IPS-18a (cell line): ENCODE measurements around the gene LRRC3C.
A peak's percentile ranks its signal among the peaks of the same experiment; 100 is the strongest.
"Not testable (repeated sequence)": the region's sequence is repeated elsewhere in the genome, so short reads cannot be mapped to it uniquely, and the experiment has no call there.

Experiments used
- H3K27ac ChIP-seq: one replicate; pipeline ENCODE4 v1.5.1; 2013; ENCODE audit warnings: low read length
- H3K27me3 ChIP-seq: one replicate; pipeline ENCODE4 v1.6.1; 2013; ENCODE audit warnings: mild to moderate bottlenecking, low read length; ENCODE audit not compliant: control insufficient read depth, insufficient read depth
- H3K36me3 ChIP-seq: one replicate; pipeline ENCODE4 v1.6.1; 2013; ENCODE audit warnings: low read depth, low read length; ENCODE audit not compliant: control insufficient read depth
- H3K4me1 ChIP-seq: one replicate; pipeline ENCODE4 v1.6.1; 2013; ENCODE audit warnings: low read depth, low read length; ENCODE audit not compliant: control insufficient read depth
- H3K4me3 ChIP-seq: one replicate; pipeline ENCODE4 v1.5.1; 2013; ENCODE audit warnings: low read length
- H3K9ac ChIP-seq: one replicate; pipeline ENCODE4 v1.6.1; 2013; ENCODE audit warnings: mild to moderate bottlenecking, low read length, moderate library complexity
- H3K9me3 ChIP-seq: one replicate; pipeline ENCODE4 v1.6.1; 2013; ENCODE audit warnings: low read depth, low read length; ENCODE audit not compliant: control insufficient read depth

Gene LRRC3C

DNA sequence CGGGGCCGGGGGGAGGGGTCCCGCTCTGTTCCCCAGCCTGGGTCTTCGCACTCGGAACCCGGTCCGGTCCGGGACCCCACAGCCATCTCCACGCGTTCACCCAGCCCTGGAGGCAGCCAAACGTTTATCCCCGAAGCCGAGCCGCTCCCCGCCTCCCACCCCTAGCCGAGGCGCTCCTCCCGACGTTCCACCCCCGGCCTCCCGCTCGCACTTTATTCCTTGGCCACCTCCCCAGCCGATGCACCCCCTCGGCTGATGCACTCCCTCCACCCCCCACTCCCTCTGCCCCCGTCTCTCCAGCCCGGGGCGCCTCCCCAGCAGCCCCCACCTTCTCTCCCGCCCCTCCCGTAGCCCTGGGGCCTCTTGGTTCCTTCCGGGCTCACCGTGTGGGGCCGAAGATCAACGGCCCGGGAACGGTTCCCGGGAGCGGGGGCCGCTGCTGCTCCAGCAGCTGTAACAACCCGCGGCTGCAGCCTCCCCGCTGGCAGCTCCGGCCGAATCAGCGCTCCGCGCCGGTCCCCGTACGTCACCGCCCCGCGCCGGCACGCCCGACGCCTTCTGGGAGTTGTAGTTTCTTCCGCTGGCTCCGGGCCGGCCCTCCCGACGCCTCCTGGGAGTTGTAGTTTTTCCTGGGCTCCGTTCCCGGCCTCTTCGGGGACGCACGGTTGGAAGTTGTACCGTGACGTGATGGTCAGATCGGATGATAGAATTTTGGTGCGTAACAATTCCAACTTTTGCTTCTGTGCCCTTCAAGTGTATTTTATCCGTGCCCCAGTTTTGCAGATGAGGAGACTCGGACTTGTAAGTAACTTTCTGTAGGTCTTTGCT, at the start of gene LRRC3C, which contains the start of gene ORMDL3:
LRRC3C (plus strand) TSS at position 632 of the 828 bp plus-strand sequence. CDS start 13,792 bp downstream, outside the sequence.
ORMDL3 (minus strand) TSS at position 501 of the 828 bp plus-strand sequence. CDS start 3,398 bp downstream, outside the sequence.
- Histone ChIP-seq H3K27me3 (no peaks in the 10 kb centered on the region), H3K9ac (peak within 1 kb of the TSS; percentile 80), H3K4me1 (peaks cover 10% of the 10 kb centered on the region), H3K9me3 (no peaks in the 10 kb centered on the region), H3K4me3 (peak within 1 kb of the TSS; percentile 93), H3K27ac (peak within 1 kb of the TSS; percentile 61), H3K36me3 (peaks cover 16% of the 10 kb centered on the region)

GRCh38 chr17:39886102-39886501, 41.4 kb upstream of the LRRC3C start:
- H3K4me1 ChIP-seq, H3K36me3 ChIP-seq, H3K9ac ChIP-seq, H3K9me3 ChIP-seq, H3K27ac ChIP-seq, H3K27me3 ChIP-seq, H3K4me3 ChIP-seq: not testable (repeated sequence)

- H3K9ac ChIP-seq = no peak overlapping the region
- H3K27ac ChIP-seq = no peak overlapping the region
- H3K4me3 ChIP-seq = no peak overlapping the region
- no peaks in the 10 kb centered on the region for H3K36me3 ChIP-seq
- no peaks in the 10 kb centered on the region for H3K27me3 ChIP-seq
- no peaks in the 10 kb centered on the region for H3K4me1 ChIP-seq
- H3K9me3 ChIP-seq = no peaks in the 10 kb centered on the region
These were observed 40.5 kb upstream of the LRRC3C start for GRCh38 chr17:39887078-39887477.

GRCh38 chr17:39889200-39889599, 38.3 kb upstream of the LRRC3C start:
- Histone ChIP-seq H3K36me3 (no peaks in the 10 kb centered on the region), H3K9me3 (no peaks in the 10 kb centered on the region), H3K9ac (no peak overlapping the region), H3K4me1 (no peaks in the 10 kb centered on the region), H3K4me3 (no peak overlapping the region), H3K27ac (no peak overlapping the region), H3K27me3 (no peaks in the 10 kb centered on the region)

- Histone ChIP-seq H3K27ac (no peak overlapping the region), H3K4me1 (no peaks in the 10 kb centered on the region), H3K36me3 (no peaks in the 10 kb centered on the region), H3K9ac (no peak overlapping the region), H3K4me3 (no peak overlapping the region), H3K27me3 (no peaks in the 10 kb centered on the region), H3K9me3 (no peaks in the 10 kb centered on the region)
These were observed 32.7 kb upstream of the LRRC3C start for GRCh38 chr17:39894681-39895376.

DNA sequence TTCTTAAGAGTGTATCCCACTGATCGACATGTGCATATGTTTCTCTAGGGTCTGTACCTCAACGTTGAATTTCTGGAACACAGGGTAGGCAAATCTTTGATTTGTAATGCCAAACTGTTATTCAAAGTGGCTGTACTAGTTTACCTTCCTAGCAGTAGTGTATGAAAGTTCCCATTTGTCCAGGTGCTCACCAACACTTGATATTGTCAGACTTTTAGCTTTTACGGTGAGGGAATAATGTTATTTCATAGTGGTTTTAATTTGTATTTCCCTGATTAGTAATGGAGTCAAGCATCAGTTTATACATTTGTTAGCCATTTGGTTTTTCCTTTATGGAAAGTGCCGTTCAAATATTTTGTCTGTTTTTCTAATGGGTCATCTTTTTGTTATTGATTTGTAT, 29.4 kb upstream of the LRRC3C start:
- Histone ChIP-seq H3K27ac (no peak overlapping the region), H3K9me3 (no peaks in the 10 kb centered on the region), H3K27me3 (no peaks in the 10 kb centered on the region), H3K4me3 (no peak overlapping the region), H3K9ac (no peak overlapping the region), H3K4me1 (no peaks in the 10 kb centered on the region), H3K36me3 (no peaks in the 10 kb centered on the region)

DNA sequence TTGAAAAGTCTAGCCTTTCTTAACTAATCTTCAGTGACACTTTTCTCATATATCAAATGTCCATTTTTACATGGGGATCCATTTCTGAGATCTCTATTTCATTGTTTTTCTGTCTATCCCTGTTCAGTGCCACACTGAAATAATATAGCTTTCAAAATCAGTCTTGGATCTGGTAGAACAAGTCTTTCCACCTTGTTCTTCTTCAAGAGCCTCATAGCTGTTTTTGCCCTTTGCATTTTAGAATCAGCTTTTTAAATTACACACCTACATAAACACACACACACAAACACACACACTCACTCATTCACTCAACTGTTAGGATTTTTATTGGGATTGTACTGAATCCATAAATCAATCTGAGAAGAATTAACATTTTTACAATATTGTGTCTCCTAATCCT, 28.3 kb upstream of the LRRC3C start:
- Histone ChIP-seq H3K27ac (no peak overlapping the region), H3K4me3 (no peak overlapping the region), H3K36me3 (no peaks in the 10 kb centered on the region), H3K27me3 (no peaks in the 10 kb centered on the region), H3K4me1 (no peaks in the 10 kb centered on the region), H3K9me3 (no peaks in the 10 kb centered on the region), H3K9ac (no peak overlapping the region)

DNA sequence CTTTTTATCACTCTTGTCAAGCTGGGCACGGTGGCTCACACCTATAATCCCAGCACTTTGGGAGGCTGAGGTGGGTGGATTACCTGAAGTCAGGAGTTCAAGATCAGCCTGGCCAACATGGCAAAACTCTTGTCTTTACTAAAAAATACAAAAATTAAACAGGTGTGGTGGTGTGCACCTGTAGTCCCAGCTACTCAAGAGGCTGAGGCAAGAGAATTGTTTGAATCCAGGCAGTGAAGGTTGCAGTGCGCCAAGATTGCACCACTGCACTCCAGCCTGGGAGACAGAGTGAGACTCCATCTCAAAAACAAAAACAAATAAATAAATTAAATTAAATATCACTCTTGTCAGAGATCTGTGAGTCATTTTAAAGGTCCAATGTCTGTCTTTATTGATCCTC, 25.5 kb upstream of the LRRC3C start:
- H3K27me3 ChIP-seq, H3K36me3 ChIP-seq, H3K9me3 ChIP-seq, H3K4me1 ChIP-seq, H3K27ac ChIP-seq, H3K9ac ChIP-seq, H3K4me3 ChIP-seq: not testable (repeated sequence)

GRCh38 chr17:39903158-39903884, 24.2 kb upstream of the LRRC3C start:
- Histone ChIP-seq H3K27me3 (no peaks in the 10 kb centered on the region), H3K9me3 (no peaks in the 10 kb centered on the region), H3K9ac (no peak overlapping the region), H3K36me3 (peaks cover 4% of the 10 kb centered on the region), H3K4me1 (no peaks in the 10 kb centered on the region), H3K27ac (no peak overlapping the region), H3K4me3 (no peak overlapping the region)

DNA sequence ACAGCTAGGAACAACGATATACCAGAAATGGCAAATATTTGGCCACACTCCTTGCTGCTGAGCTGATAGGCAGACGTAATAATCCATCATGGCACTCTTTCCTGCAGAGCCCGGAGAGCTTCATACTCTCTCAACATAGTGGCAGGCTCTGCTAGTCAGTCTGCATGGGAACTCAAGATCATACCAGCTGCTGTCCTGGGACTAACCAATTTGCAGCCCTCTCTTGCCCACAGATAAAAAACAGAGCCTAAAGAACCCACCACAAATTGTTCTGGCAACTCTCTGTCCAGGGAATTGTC, 22.6 kb upstream of the LRRC3C start:
- H3K27ac ChIP-seq = no peak overlapping the region
- no peak overlapping the region for H3K4me3 ChIP-seq
- H3K4me1 ChIP-seq = no peaks in the 10 kb centered on the region
- no peak overlapping the region for H3K9ac ChIP-seq
- H3K36me3 ChIP-seq = peaks cover 4% of the 10 kb centered on the region
- no peaks in the 10 kb centered on the region for H3K27me3 ChIP-seq
- no peaks in the 10 kb centered on the region for H3K9me3 ChIP-seq

GRCh38 chr17:39908789-39909352, 18.7 kb upstream of the LRRC3C start:
- no peaks in the 10 kb centered on the region for H3K4me1 ChIP-seq
- peaks cover 12% of the 10 kb centered on the region for H3K36me3 ChIP-seq
- no peaks in the 10 kb centered on the region for H3K27me3 ChIP-seq
- no peak overlapping the region for H3K4me3 ChIP-seq
- H3K9me3 ChIP-seq = no peaks in the 10 kb centered on the region
- H3K27ac ChIP-seq = no peak overlapping the region
- no peak overlapping the region for H3K9ac ChIP-seq
